Ascending aorta (tissue), 2 donors: ENCODE measurements around the gene BGN. TPM values are rescaled to one million over a fixed set of nuclear protein-coding genes. Genes with fewer than 3 reads are reported as not detected.

ENCODE experiments used
- DNase-seq, 2 donors: peaks; one replicate each; pipeline ENCODE4 v3.0.0-alpha.2; 2019; ENCODE audit warnings: low spot score in 2 of 2
- H3K27ac ChIP-seq, 2 donors: fragments of 200-600 bp; sonication (generic); one replicate each; pipeline ENCODE4 v1.5.1; 2016 to 2017; ENCODE audit warnings: mild to moderate bottlenecking in 1 of 2
- H3K27me3 ChIP-seq: fragments of 200-600 bp; sonication (generic); one replicate; pipeline ENCODE4 v1.5.1; 2017
- H3K36me3 ChIP-seq, 2 donors: fragments of 200-600 bp; sonication (generic); one replicate each; pipeline ENCODE4 v1.5.1; 2016
- H3K4me1 ChIP-seq, 2 donors: fragments of 200-600 bp; sonication (generic); one replicate each; pipeline ENCODE4 v1.5.1; 2016 to 2017; ENCODE audit warnings: mild to moderate bottlenecking in 1 of 2
- H3K4me3 ChIP-seq, 2 donors: fragments of 200-600 bp; sonication (generic); one replicate each; pipeline ENCODE4 v1.5.1; 2016 to 2017; ENCODE audit warnings: mild to moderate bottlenecking in 1 of 2
- H3K9me3 ChIP-seq, 2 donors: fragments of 200-600 bp; sonication (generic); one replicate each; pipeline ENCODE4 v1.5.1; 2016
- intact Hi-C: fragments of 100-400 bp; cut with DNase I; formaldehyde crosslinking; loops from one replicate; pipeline ENCODE4 v1.15.1; 2023
- total RNA-seq: library from RNA; depleted of rRNA; stranded (reverse); fragments of >200 nt; gene quantifications from one replicate; pipeline ENCODE4 v1.1.0, GENCODE V29; 2016
- TF ChIP-seq, protein P1 (sequence below), 3 experiments: fragments of 200-600 bp in 2 of 3; fragments of 450-650 bp in 1 of 3; sonication (generic) in 2 of 3; IDR thresholded peaks; one replicate each; pipeline ENCODE4 v1.5.1; 2016 to 2019; ENCODE audit warnings: antibody characterized with exemption in 3 of 3, mild to moderate bottlenecking in 1 of 3, moderate library complexity in 1 of 3

Gene BGN
- total RNA-seq, 1 donor from 2014 or later: 1,387 TPM

- no peak for DNase-seq
- TF ChIP-seq, protein P1, sequence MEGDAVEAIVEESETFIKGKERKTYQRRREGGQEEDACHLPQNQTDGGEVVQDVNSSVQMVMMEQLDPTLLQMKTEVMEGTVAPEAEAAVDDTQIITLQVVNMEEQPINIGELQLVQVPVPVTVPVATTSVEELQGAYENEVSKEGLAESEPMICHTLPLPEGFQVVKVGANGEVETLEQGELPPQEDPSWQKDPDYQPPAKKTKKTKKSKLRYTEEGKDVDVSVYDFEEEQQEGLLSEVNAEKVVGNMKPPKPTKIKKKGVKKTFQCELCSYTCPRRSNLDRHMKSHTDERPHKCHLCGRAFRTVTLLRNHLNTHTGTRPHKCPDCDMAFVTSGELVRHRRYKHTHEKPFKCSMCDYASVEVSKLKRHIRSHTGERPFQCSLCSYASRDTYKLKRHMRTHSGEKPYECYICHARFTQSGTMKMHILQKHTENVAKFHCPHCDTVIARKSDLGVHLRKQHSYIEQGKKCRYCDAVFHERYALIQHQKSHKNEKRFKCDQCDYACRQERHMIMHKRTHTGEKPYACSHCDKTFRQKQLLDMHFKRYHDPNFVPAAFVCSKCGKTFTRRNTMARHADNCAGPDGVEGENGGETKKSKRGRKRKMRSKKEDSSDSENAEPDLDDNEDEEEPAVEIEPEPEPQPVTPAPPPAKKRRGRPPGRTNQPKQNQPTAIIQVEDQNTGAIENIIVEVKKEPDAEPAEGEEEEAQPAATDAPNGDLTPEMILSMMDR (IDR thresholded peaks at IDR 0.05): no peak
- intact Hi-C loops: loop anchor here (10.0 kb wide), 1 partner anchor 128 kb away; the partner anchor contains the start of gene ZNF275
These were observed 31.7 kb upstream of the BGN start for GRCh38 chrX:153463031-153463430.

GRCh38 chrX:153463556-153463955, 31.2 kb upstream of the BGN start:
- Histone ChIP-seq H3K27me3 (no peaks in the 10 kb centered on the region), H3K4me1 (no peaks in the 10 kb centered on the region), H3K4me3 (no peak overlapping the region), H3K27ac (no peak overlapping the region), H3K9me3 (no peaks in the 10 kb centered on the region), H3K36me3 (peaks cover 6 to 23% of the 10 kb centered on the region in 2 donors)
- intact Hi-C loops: loop anchor here (10.0 kb wide), 1 partner anchor 129 kb away; the partner anchor contains the start of gene ZNF275
- TF ChIP-seq, protein P1 (IDR thresholded peaks at IDR 0.05): no peak
- DNase-seq: no peak

More at GRCh38 chrX:153463031-153463430, 31.7 kb upstream of the BGN start:
- no peak overlapping the region for H3K27ac ChIP-seq
- H3K36me3 ChIP-seq: peaks cover 6 to 23% of the 10 kb centered on the region in 2 donors
- no peaks in the 10 kb centered on the region for H3K4me1 ChIP-seq
- H3K9me3 ChIP-seq: no peaks in the 10 kb centered on the region
- H3K27me3 ChIP-seq: no peaks in the 10 kb centered on the region
- H3K4me3 ChIP-seq: no peak overlapping the region

- TF ChIP-seq, protein P1 (IDR thresholded peaks at IDR 0.05): no peak
- no peak for DNase-seq
- Histone ChIP-seq H3K27ac (no peak overlapping the region), H3K27me3 (no peaks in the 10 kb centered on the region), H3K4me1 (peaks cover 0 to under 1% of the 10 kb centered on the region in 2 donors), H3K36me3 (peaks cover 6 to 23% of the 10 kb centered on the region in 2 donors), H3K4me3 (no peak overlapping the region), H3K9me3 (no peaks in the 10 kb centered on the region)
- intact Hi-C loops: loop anchor here (10.0 kb wide), 1 partner anchor 129 kb away; the partner anchor contains the start of gene ZNF275
These were observed 30.7 kb upstream of the BGN start for GRCh38 chrX:153464116-153464515.

DNA sequence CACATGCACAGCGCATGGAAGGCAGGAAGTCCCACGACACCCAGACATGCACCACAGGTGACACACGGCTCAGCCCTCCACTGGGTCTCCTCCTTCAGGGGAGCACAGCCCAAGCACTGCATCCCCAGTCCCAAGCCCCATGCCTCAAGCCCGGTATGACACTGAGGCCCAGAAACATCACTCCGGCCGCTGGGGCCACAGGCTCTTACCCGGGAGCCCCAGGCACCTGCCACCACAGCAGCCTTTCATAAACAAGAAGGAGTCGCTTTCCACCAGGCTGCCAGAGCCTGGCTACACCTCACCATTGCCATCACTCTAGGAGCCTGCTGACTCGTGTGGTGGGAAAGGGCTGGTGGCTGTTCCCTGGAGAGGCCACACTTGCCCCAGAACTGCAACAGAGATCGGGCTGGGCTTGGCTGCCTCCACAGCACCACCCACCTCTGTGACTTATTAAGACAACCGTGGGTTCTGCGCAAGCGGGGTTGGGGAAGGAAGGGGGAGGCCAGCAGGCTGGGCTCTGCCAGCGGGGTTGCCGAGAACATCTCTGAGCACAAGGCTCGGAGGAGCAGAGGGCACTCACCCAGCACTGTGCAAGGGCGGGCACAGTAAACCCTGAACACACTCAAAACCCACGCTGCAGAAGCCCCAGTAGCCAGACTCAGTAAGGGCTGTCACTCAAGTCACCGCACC, 28.9 kb upstream of the BGN start:
- Histone ChIP-seq H3K9me3 (no peaks in the 10 kb centered on the region), H3K36me3 (peaks cover 6 to 16% of the 10 kb centered on the region in 2 donors), H3K27ac (no peak overlapping the region), H3K4me3 (no peak overlapping the region), H3K27me3 (no peaks in the 10 kb centered on the region), H3K4me1 (peaks cover 0 to 9% of the 10 kb centered on the region in 2 donors)
- DNase-seq: no peak
- intact Hi-C loops: loop anchor here (10.0 kb wide), 1 partner anchor 131 kb away; the partner anchor contains the start of gene ZNF275
- TF ChIP-seq, protein P1 (IDR thresholded peaks at IDR 0.05): no peak

GRCh38 chrX:153468008-153468580, 26.7 kb upstream of the BGN start:
- TF ChIP-seq, protein P1 (IDR thresholded peaks at IDR 0.05): no peak
- no peak overlapping the region for H3K27ac ChIP-seq
- H3K36me3 ChIP-seq: peaks cover 0 to 6% of the 10 kb centered on the region in 2 donors
- no peaks in the 10 kb centered on the region for H3K27me3 ChIP-seq
- H3K4me1 ChIP-seq: peaks cover 0 to 11% of the 10 kb centered on the region in 2 donors
- H3K4me3 ChIP-seq: no peak overlapping the region
- DNase-seq: no peak
- H3K9me3 ChIP-seq: no peaks in the 10 kb centered on the region
- intact Hi-C loops: loop anchor here (10.0 kb wide), 1 partner anchor 133 kb away; the partner anchor contains the start of gene ZNF275
